ENCODE data around the gene KCNK5. TPM values are rescaled to one million over a fixed set of nuclear protein-coding genes. Genes with fewer than 3 reads are reported as not detected.
A peak's percentile ranks its signal among the peaks of the same experiment; 100 is the strongest.

The KCNK5 gene
- polyA plus RNA-seq (2011; rRNA removed) = not detected in 2 replicates
- not detected in 2 replicates for polyA minus RNA-seq (2011; rRNA and poly(A)+ RNA removed)

- peaks cover 6% of the 10 kb centered on the region; the same call in 1 of the 2 replicates for H3K9me3 ChIP-seq (ENCODE audit: control insufficient read depth, insufficient read depth, low read length)
- CTCF ChIA-PET = no interaction called here
- no peak within 1 kb of the TSS for H3K27ac ChIP-seq (ENCODE audit: low read depth, low read length)
- TF ChIP-seq CTCF (IDR thresholded peaks at IDR 0.05; ENCODE audit: low read depth, low read length) = peak; percentile 24
- peaks cover 27% of the 10 kb centered on the region for H3K27me3 ChIP-seq (ENCODE audit: control insufficient read depth, insufficient read depth, low read length)
- POLR2A ChIA-PET = no interaction called here
- peak within 1 kb of the TSS; percentile 34; the same call in 1 of the 2 replicates for H3K4me3 ChIP-seq (ENCODE audit: low read depth, low read length)
- no peak for DNase-seq (ENCODE audit: low read depth, low spot score)
Observed at GRCh38 chr6:39228992-39229767, at the start of gene KCNK5. TSS of gene KCNK5 (minus strand) at chr6:39229475. CDS start at chr6:39229111, 364 bp downstream.

- CTCF ChIA-PET = interaction anchor here (0.6 to 1.0 kb wide), 3 partner anchors 376 to 1277 kb away, joined by 3 read pairs; no protein-coding TSS in a partner anchor
- POLR2A ChIA-PET = no interaction called here
- TF ChIP-seq CTCF (IDR thresholded peaks at IDR 0.05; ENCODE audit: low read depth, low read length) = no peak
- H3K27ac ChIP-seq (ENCODE audit: low read depth, low read length) = no peak overlapping the region
- H3K9me3 ChIP-seq (ENCODE audit: control insufficient read depth, insufficient read depth, low read length) = no peaks in the 10 kb centered on the region
- H3K4me3 ChIP-seq (ENCODE audit: low read depth, low read length) = no peak overlapping the region
- no peaks in the 10 kb centered on the region for H3K27me3 ChIP-seq (ENCODE audit: control insufficient read depth, insufficient read depth, low read length)
- no peak for DNase-seq (ENCODE audit: low read depth, low spot score)
Observed at GRCh38 chr6:39276379-39276995, 47.2 kb upstream of the KCNK5 start.

GRCh38 chr6:39274903-39275302 is 45.6 kb upstream of the KCNK5 start:
- no peak for TF ChIP-seq CTCF (IDR thresholded peaks at IDR 0.05; ENCODE audit: low read depth, low read length)
- H3K9me3 ChIP-seq (ENCODE audit: control insufficient read depth, insufficient read depth, low read length) = no peaks in the 10 kb centered on the region
- CTCF ChIA-PET = no interaction called here
- no peak overlapping the region for H3K4me3 ChIP-seq (ENCODE audit: low read depth, low read length)
- no peak for DNase-seq (ENCODE audit: low read depth, low spot score)
- POLR2A ChIA-PET = no interaction called here
- no peak overlapping the region for H3K27ac ChIP-seq (ENCODE audit: low read depth, low read length)
- no peaks in the 10 kb centered on the region for H3K27me3 ChIP-seq (ENCODE audit: control insufficient read depth, insufficient read depth, low read length)

GRCh38 chr6:39274471-39274870 is 45.2 kb upstream of the KCNK5 start:
- POLR2A ChIA-PET = no interaction called here
- no peak overlapping the region for H3K27ac ChIP-seq (ENCODE audit: low read depth, low read length)

More at GRCh38 chr6:39274471-39274870, 45.2 kb upstream of the KCNK5 start:
- H3K9me3 ChIP-seq (ENCODE audit: control insufficient read depth, insufficient read depth, low read length) = no peaks in the 10 kb centered on the region
- DNase-seq (ENCODE audit: low read depth, low spot score) = no peak
- CTCF ChIA-PET = interaction anchor here (0.6 kb wide), 1 partner anchor 35 kb away, joined by 4 read pairs; no protein-coding TSS in a partner anchor
- no peak for TF ChIP-seq CTCF (IDR thresholded peaks at IDR 0.05; ENCODE audit: low read depth, low read length)
- no peak overlapping the region for H3K4me3 ChIP-seq (ENCODE audit: low read depth, low read length)
- no peaks in the 10 kb centered on the region for H3K27me3 ChIP-seq (ENCODE audit: control insufficient read depth, insufficient read depth, low read length)

Data from AG04450 (cell line).